ENCODE measurements around the gene COQ2.
"Not testable (repeated sequence)": the region's sequence is repeated elsewhere in the genome, so short reads cannot be mapped to it uniquely, and the experiment has no call there.

COQ2 gene

GRCh38 chr4:83247415-83248357, 36.9 kb downstream of the COQ2 start:
- no peak for TF ChIP-seq CTCF (IDR thresholded peaks at IDR 0.05; ENCODE audit: low read depth, low read length, missing control alignments)
- no peak for DNase-seq (ENCODE audit: low read depth)
- H3K4me3 ChIP-seq (ENCODE audit: low read depth, low read length) = no peak overlapping the region

- no peak overlapping the region; the same call in 1 of the 2 replicates for H3K4me3 ChIP-seq (ENCODE audit: low read depth, low read length)
- no peak for DNase-seq (ENCODE audit: low read depth)
- TF ChIP-seq CTCF (IDR thresholded peaks at IDR 0.05; ENCODE audit: low read depth, low read length, missing control alignments) = no peak
Measured at GRCh38 chr4:83241132-83241531, 43.5 kb downstream of the COQ2 start.

- H3K4me3 ChIP-seq (ENCODE audit: low read depth, low read length) = no peak overlapping the region
- TF ChIP-seq CTCF (IDR thresholded peaks at IDR 0.05; ENCODE audit: low read depth, low read length, missing control alignments) = no peak
- peak; percentile 80 for DNase-seq (ENCODE audit: low read depth)
Measured at GRCh38 chr4:83240379-83240875, 44.2 kb downstream of the COQ2 start.

- no peak for TF ChIP-seq CTCF (IDR thresholded peaks at IDR 0.05; ENCODE audit: low read depth, low read length, missing control alignments)
- no peak overlapping the region for H3K4me3 ChIP-seq (ENCODE audit: low read depth, low read length)
- no peak for DNase-seq (ENCODE audit: low read depth)
Measured at GRCh38 chr4:83238393-83239248, 46.0 kb downstream of the COQ2 start.

- no peak overlapping the region for H3K4me3 ChIP-seq (ENCODE audit: low read depth, low read length)
- no peak for DNase-seq (ENCODE audit: low read depth)
- TF ChIP-seq CTCF (IDR thresholded peaks at IDR 0.05; ENCODE audit: low read depth, low read length, missing control alignments) = no peak
Measured at GRCh38 chr4:83237591-83237990, 47.0 kb downstream of the COQ2 start.

- H3K4me3 ChIP-seq (ENCODE audit: low read depth, low read length); DNase-seq (ENCODE audit: low read depth): not testable (repeated sequence)
Measured at GRCh38 chr4:83235645-83236133, 48.9 kb downstream of the COQ2 start.

Measured in GM12864 (cell line).